GM19023 (cell line): ENCODE measurements around the gene EEF1AKMT1.
"Not testable (repeated sequence)": the region's sequence is repeated elsewhere in the genome, so short reads cannot be mapped to it uniquely, and the experiment has no call there.

Source experiments
- ATAC-seq: cut with Tn5 transposase; IDR thresholded peaks from one replicate; pipeline ENCODE4 v1.9.1; 2021; ENCODE audit warnings: mild to moderate bottlenecking, moderate library complexity; ENCODE audit not compliant: unreplicated experiment

EEF1AKMT1 gene

GRCh38 chr13:20700288-20700687, 73.5 kb downstream of the EEF1AKMT1 start:
- ATAC-seq = no peak

- no peak for ATAC-seq
These were observed 74.0 kb downstream of the EEF1AKMT1 start for GRCh38 chr13:20699715-20700114.

GRCh38 chr13:20696073-20696472, 77.7 kb downstream of the EEF1AKMT1 start:
- ATAC-seq = no peak

GRCh38 chr13:20691616-20692015, 82.1 kb downstream of the EEF1AKMT1 start:
- ATAC-seq = no peak

- no peak for ATAC-seq
These were observed 84.5 kb downstream of the EEF1AKMT1 start for GRCh38 chr13:20689291-20689690.

- ATAC-seq = no peak
These were observed 86.7 kb downstream of the EEF1AKMT1 start for GRCh38 chr13:20686863-20687579.

- no peak for ATAC-seq
These were observed 87.6 kb downstream of the EEF1AKMT1 start for GRCh38 chr13:20686167-20686566.

- ATAC-seq = no peak
These were observed 88.7 kb downstream of the EEF1AKMT1 start for GRCh38 chr13:20685092-20685491.

- no peak for ATAC-seq
These were observed 89.2 kb downstream of the EEF1AKMT1 start for GRCh38 chr13:20684546-20684945.

GRCh38 chr13:20684041-20684440, 89.7 kb downstream of the EEF1AKMT1 start:
- no peak for ATAC-seq

- no peak for ATAC-seq
These were observed 91.7 kb downstream of the EEF1AKMT1 start for GRCh38 chr13:20682061-20682460.

- not testable (repeated sequence) for ATAC-seq
These were observed 92.3 kb downstream of the EEF1AKMT1 start for GRCh38 chr13:20681481-20681880.

- no peak for ATAC-seq
These were observed 93.2 kb downstream of the EEF1AKMT1 start for GRCh38 chr13:20680416-20681080.

- no peak for ATAC-seq
These were observed 93.9 kb downstream of the EEF1AKMT1 start for GRCh38 chr13:20679879-20680278.
